ENCODE results near the gene PTH1R. TPM values are rescaled to one million over a fixed set of nuclear protein-coding genes. Genes with fewer than 3 reads are reported as not detected.

Gene PTH1R
- total RNA-seq, 2 donors from 2014 or later: 5.8 to 17.9 TPM

DNA sequence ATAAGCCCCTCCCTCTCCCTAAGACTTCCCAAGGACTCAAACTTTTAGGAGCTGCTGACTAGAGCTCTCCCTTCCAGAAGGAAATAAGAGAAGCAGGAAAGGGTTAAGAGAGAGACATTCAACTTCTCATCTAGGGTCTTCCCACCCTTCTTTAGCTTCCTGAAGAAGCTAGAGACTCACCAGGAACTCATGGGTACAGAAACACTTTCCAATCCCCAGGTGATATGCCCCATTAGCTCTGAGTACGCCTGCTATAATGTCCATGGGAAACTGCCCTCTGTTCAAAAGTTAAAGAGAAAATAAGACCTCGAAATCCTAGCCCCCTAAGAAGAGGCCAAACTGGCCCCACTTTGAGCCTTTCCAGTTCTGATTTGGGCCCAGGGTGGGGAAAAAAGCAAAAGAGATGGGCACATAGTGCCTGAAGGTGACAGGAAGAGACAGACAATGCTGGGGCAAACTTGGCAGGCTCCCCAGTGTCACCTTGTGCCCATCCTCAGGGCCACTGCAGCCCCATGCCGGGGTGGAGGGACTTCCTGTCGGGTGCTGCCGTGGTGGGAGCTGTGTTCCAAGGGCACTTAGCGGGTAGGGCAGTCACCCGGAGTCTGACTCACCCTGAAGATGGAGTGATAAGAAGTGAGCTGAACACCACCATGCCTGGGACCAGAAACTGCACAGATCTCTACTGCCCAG lies 69.5 kb downstream of the PTH1R start:
- peak; percentile 77 for DNase-seq (ENCODE audit: low spot score)
- intact Hi-C loops (cut with DNase I): no loop called here

DNA sequence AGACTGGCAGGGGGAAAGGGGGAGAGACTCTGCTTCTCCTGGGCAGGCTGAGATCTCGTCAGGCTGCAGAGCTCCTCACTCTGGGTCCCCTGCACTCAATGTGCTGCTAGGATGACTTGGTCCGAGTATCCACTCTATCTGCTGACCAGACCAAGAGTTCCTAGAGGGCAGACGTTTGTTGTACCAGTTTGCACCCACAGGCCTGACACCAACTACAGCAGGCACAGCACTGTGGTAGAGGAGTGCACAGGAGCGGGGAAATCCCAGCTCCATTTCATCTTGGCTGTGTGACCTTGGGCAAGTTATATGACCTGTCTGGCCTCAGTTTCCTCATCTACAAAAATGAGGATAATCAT lies 70.0 kb downstream of the PTH1R start:
- DNase-seq (ENCODE audit: low spot score): no peak
- intact Hi-C loops (cut with DNase I): no loop called here

DNA sequence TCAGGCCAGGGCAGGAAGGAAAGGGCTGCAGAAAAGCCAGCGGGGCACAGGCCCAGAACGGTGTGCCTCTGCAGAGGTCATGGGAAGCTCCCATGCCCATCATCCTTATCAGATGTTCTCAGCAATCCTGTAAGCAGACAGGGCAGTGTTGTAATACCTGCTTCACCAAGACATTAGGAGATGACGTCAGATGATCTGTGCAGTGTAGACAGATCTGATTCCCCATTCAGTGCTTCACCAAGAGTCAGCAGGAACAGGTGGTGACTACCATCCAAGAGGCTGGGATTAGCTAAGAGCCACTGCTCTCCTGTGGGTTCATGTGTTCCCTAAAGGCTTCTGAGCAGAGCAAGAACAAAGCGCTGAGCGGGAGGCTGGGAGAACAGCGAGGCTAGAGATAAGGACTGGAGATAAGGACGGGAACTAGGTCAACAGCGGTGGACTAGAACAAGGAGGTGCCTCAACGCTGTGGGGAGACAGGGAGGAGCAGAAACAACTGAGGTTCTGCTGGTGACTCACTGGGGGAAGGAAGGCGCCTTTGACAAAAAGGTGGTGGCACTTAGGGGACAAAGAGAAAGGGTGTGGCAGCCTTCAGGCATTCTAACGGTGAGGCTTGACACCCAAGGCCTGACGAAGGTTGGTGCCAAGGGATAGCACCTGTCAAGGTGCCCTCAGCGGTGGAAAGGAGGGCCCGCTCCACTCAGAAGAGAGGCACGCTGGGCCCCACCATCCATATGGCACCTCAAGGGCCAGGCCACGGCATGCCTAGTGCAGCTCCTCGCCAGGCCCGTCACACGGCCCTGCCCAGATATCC lies 70.7 kb downstream of the PTH1R start:
- intact Hi-C loops (cut with DNase I): no loop called here
- DNase-seq (ENCODE audit: low spot score): peak; percentile 80

DNA sequence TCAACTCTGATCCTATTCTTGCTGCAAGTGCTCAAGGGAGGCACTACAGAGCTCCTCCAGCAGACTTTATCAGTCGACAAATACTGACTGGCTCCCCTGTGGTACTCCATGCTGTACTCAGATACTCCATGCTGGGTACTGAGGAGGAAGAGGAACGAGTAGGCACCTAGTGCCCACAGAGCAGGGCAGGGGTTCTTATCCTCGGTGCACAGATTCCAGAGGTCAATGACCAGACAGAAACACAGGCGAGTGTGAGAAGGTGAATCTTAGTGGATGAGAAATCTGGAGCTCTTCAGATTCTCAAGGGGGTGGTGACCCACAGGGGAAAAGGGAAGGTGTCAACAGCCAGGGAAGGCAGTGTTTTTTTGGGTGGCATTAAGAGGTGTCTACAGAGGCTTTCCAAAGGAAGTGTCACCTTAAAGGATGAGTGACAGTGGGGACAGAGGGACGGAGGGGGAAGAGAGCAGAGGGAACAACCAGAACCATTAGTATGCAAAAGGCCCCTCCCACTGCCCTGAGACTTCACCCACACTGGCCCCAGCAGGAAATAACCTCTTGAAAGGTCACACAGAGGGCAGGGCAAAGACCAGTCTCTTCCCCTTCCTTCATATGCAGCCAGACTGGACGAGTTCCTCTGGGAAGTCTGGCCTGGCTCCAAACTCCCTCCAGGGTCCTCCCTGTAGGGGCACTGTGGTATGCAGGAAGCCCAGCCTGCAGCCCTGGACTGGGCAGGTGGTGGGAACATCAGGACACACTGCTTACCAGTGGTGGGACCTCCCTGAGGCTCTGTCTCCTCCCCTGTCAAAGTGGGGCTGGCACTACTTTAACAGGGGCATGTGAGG lies 71.5 kb downstream of the PTH1R start:
- intact Hi-C loops (cut with DNase I): no loop called here
- peak; percentile 82 for DNase-seq (ENCODE audit: low spot score)

DNA sequence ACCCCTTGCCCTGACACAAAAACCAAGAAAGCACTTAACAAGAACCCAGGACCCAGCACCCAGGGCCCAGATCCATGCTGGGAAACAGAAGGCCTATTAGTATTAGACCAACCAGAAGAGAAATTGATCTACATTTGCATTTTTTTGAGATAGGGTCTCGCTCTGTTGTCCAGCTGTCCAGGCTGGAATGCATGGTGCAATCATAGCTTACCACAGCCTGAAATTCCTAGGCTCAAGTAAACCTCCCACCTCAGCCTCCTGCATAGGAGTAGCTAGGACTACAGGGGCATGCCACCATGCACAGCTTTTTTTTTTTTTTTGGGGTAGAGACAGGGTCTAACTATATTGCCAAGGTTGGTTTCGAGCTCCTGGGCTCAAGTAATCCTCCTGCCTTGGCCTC lies 72.7 kb downstream of the PTH1R start:
- DNase-seq (ENCODE audit: low spot score): no peak
- intact Hi-C loops (cut with DNase I): no loop called here

DNA sequence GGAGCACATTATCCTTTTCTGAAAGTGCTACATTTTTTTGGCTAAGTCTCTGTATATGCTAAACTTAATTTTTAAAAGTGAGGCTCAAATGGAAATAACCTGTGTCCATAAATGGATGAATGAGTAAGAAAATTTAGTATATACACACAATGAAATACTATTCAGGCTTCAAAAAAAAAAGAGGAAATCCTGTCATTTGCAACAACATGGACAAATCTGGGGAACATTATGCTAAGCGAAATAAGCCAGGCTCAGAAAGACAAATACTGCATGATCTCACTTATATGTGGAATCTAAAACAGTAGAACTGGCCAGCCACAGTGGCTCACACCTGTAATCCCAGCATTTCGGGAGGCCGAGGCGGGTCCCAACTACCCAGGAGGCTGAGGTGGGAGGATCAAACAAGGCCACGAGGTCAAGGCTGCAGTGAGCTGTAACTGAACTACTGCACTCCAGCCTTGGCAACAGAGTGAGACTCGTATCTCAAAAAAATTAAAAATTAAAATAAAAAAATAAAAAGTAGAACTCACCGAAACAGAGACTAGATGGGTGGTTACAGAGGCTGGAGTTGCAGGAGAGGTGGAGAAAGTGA lies 73.2 kb downstream of the PTH1R start:
- no peak for DNase-seq (ENCODE audit: low spot score)
- intact Hi-C loops (cut with DNase I): no loop called here

DNA sequence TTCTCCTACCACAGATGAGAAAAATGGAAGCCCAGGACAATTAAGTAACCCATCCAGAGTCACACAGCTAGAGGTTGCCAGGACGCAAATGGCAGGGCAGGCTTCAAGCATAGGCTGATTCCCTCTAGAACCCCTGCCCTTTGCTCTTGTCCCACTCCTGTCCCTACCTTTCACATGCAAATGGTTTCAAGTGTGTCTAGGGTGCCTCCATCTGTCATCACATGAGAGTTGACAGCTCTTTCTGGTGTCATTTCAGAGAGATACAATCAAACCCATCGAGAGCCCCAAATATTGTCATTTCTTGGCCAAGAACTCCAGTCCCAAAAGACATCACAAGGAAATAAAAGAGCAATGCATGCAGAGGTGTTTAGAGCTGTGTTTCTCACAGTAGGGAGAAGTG lies 75.3 kb downstream of the PTH1R start:
- no peak for DNase-seq (ENCODE audit: low spot score)
- intact Hi-C loops (cut with DNase I): no loop called here

Other genes starting within 250 kb of the PTH1R start
- 10 to 100 TPM; 12.1 to 12.5 TPM for gene ALS2CL, start 184.0 kb upstream of the PTH1R start, total RNA-seq
- gene TMIE, start 176.3 kb upstream of the PTH1R start, total RNA-seq: 1 to 10 TPM; 1.4 TPM
- gene PRSS50, start 159.9 kb upstream of the PTH1R start, total RNA-seq: not detected
- gene MYL3, start 14.3 kb upstream of the PTH1R start, total RNA-seq: 1 to 10 TPM; 3.2 to 5.9 TPM
- 10 to 100 TPM; 21.5 to 26.0 TPM for gene CCDC12, start 99.0 kb downstream of the PTH1R start, total RNA-seq
- 10 to 100 TPM; 26.0 to 33.1 TPM for gene NBEAL2, start 101.9 kb downstream of the PTH1R start, total RNA-seq

All from posterior vena cava (tissue), 2 donors.